T-helper 1 cell (primary cell): ENCODE results near the gene GRM1.
"Not testable (repeated sequence)": the region's sequence is repeated elsewhere in the genome, so short reads cannot be mapped to it uniquely, and the experiment has no call there.

Experiments used
- DNase-seq, 5 donors: peaks; one replicate each; pipeline ENCODE4 v3.0.0-alpha.2; 2012 to 2020

The GRM1 gene

GRCh38 chr6:146194434-146194833 lies 165.6 kb downstream of the GRM1 start:
- no peak for DNase-seq

DNA sequence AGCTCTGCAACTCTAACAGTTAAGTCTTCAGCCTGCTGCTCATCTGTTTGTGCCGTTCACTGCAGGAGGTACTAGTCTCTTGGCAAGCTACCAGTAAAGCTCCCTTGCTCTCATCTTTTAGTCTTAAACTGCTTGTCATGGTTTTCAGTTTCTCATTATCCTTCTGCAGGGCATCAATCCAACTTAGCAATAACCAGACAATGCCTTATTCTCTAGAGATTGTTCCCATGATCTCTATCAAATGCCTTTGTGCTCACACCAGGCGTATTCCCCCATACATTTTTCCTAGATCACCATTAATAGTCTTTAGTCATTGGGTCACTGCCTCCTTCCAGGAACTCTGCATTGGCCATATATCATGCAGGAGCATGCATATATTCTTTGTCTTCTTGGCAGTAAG lies 171.3 kb downstream of the GRM1 start:
- DNase-seq, result no peak

DNA sequence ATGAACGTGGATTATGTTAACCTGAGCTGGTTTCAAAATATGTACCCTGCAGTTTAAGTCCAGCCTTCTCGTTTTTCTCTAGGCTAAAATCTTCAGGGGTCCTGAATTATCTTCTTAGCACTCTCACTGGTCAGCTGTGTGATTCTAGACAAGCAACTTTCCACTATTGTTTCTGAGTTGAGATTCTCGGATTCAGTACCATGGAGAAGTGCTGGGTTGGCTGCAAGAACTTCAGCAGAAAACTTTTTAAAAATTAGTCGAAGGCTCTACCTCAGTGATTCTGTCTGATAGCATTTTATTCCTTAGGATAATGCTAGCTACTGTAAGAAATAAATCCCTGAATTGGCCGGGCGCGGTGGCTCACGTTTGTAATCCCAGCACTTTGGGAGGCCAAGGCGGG lies 173.7 kb downstream of the GRM1 start:
- DNase-seq, result no peak

DNA sequence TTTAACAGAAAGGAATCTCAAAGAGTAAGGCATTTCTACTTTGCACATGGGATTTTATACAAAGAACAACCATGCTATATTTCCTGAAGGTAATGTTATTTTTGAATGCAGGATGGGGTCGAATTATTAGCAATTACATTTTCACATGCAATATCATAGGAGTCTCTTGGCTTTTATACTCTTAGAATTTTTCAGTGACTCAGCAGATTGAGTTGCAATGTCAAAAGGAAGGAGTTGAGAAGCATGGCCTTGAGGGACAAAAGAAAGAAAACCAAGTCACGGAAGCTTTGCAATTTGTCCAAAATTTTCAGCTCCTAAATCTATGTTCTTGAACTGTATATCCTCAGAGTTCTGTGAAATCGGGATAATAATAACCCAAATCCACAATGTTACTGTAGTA lies 181.1 kb downstream of the GRM1 start:
- DNase-seq, result no peak

GRCh38 chr6:146210406-146211083 lies 181.7 kb downstream of the GRM1 start:
- DNase-seq, result no peak

GRCh38 chr6:146211646-146212045 lies 182.8 kb downstream of the GRM1 start:
- DNase-seq, result no peak

DNA sequence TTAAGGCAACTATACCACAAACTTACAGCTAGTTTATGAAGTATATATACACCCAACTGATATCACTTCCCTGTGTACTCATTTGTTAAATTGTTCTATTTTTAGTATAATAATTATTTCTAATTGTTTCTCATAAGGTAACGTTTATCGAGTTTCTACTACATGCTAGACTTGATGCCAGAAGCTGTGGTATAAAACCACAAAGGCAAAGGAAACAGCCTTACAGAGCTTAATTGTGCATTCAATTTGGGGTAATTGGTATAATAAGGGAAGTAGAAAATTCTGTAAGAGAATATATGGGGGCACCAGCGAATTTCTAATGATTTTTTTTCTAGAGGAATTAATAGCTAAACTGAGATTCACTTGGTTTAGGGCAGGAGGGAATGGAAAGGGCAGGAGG lies 183.9 kb downstream of the GRM1 start:
- no peak for DNase-seq

DNA sequence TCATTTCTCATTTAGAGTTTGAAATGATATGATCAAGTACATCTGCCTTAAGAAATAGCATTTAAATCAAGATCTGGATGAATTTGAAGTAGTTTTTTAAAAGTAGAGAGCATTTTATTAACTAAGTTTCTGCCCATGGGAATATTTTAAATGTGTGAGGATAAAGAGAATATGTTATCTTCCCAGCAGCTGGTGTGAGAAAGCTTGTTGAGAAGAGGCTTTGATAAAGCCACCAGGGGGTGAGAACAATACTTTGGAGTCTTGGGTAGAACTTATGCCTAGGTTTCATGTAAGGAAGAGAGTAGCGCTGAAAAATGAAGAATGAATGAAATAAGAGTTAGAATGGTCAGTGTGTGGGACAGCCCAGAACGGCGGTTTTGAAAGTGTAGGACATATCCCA lies 190.2 kb downstream of the GRM1 start:
- DNase-seq, result no peak

DNA sequence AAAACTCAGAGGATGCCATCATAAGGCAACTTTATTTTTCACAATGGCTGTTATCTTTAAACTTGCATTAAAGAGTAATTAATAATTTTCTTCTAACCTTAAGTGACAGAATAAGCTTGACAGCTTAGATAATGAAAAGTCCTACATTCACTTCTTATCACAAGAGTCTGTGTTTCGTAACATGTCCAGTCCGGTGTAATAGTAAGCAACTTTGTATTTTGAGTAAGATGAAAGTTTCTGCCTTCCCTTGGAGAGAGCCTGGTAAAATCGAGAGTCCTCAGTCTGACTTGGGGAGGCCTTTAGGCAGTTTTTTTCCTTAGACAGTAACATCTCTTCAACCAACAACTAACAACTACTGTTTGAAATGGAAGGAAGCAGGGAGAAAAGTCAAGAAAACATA lies 195.6 kb downstream of the GRM1 start:
- no peak for DNase-seq

DNA sequence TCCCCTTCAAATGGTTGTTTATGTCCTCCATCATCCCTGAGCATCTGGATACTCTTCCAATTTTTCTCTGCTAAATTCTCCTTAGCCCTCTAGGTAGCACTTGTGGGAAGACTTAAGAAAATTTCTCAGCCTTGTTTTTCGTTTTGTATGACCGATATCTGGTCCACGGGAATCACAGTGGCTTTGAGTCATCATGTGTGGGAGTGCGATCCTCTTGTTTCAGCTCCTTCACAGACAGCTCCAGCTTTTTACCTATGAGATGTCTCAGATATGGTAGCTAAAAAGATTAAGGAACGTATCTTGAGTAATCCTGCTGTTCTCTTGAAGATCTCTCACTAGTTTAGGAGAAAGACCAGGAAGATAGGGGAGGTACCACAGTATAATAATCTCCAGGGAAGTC lies 196.1 kb downstream of the GRM1 start:
- DNase-seq, result no peak

DNA sequence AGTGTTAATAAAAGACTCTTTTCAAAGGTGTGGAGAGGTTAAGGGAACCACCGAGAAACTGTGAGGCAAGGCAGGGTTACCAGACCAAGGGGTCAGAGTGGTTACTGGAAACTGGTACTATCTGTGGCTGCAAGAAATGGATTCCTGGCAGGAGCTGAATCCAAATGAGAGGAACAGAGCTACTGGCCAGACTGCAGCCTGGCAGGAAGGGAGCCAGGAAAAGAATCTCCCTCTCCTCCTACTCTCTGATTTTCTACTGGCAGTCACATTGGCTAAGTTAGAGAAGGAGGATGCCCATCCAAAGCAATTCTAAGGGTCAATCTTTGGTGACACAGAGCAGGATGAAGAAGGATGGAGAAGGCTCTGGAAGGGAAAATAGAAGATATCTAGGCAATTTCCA lies 211.5 kb downstream of the GRM1 start:
- no peak for DNase-seq

DNA sequence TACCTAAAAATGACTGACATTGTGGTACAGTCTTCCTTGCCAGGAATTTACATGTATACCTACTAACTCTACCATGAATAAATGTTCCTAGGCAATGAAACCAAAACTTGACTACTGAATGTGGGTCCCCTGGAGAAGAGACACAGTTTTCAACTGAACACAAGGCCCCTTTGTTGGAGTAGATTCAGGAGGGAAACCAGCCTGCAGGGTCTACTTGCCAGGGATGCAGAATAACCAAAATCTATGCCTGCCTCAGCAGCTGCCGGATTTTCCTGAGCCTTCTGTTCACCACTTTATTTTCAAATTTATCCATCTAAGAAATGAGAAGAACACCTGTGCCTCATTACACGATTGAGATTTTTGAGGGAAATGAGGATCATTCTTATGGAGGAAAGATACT lies 211.9 kb downstream of the GRM1 start:
- no peak for DNase-seq

GRCh38 chr6:146243646-146244045 lies 214.8 kb downstream of the GRM1 start:
- DNase-seq, result not testable (repeated sequence)

DNA sequence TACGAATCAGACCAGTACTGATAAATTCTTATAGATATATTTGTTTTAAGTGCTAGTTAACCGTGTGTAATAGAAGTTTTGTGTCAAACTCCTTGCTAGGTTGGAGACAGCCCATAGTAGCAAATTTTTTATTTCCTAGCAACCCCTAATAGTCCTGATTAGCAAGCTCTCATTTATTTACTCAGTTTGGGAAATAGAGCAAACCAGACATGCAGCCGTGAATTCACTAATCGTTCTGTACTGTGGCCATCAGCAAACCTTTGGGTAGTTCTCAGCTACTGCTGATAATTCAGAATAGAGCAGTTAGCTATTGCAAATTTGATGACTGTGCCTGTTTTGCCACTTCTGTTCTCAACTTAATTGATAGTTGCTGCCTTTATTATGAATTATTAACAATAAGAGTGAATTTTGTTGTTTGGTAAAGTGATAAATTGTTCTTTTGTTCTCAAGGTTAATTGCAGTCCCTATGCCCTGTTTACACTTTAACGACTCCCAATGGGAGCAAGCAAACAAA lies 215.8 kb downstream of the GRM1 start:
- DNase-seq, result no peak

DNA sequence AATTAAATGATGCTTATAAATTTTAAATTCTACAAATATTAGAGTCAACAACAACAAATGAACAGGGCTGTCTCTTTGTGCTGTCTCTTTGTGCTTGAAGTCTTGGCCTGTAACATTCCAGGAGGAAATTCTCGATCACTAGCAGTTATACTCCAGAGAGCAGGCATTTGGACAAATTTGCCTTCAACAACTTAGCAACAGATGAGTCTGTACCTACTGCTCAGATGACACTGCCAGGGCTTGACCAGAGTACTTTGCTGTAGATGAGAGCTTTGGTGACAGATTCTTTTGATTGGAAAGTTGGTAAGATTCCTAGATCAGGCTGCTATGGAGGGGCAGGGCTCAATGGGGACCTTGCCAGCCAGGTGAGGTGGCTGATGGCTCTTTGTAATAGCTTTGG lies 217.2 kb downstream of the GRM1 start:
- no peak for DNase-seq

DNA sequence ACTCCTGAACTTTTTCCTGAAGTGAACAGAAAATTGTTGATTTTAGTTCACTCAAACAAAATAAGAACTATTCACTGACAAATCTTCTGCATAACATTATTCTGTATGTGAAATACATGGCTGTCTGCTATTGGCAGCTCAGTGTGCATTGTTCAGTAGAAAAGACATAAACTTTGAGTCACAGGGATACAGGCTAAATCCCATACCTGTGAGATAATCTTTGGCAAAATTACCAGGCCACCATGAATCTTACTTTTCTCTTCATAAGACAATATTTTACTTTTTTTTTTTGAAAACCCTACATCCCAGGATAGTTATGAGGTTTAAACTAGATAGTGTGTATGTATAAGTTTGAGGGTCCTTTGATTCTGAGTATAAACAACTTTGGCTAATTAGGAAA lies 224.8 kb downstream of the GRM1 start:
- no peak for DNase-seq

- no peak for DNase-seq
Measured at GRCh38 chr6:146258206-146258605, 229.3 kb downstream of the GRM1 start.

DNA sequence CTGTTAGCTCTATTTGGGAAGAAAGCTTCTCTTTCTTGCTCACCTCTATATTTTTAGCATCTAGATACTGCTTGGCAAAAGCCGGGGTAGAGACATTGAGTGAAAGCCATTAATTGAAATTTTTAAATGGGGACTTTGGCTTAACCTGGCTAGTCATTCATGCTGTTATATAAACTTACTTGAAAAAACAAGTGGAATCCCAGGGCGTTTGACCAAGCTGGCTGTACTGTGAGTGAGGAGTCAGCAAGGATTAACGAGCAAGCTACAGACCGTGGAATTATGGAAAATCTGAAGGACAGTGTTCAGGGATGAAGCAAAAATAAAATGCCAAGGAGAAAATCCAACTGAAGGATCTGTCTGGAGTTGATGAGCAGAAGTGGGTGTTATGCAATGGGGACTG lies 232.0 kb downstream of the GRM1 start:
- no peak for DNase-seq

DNA sequence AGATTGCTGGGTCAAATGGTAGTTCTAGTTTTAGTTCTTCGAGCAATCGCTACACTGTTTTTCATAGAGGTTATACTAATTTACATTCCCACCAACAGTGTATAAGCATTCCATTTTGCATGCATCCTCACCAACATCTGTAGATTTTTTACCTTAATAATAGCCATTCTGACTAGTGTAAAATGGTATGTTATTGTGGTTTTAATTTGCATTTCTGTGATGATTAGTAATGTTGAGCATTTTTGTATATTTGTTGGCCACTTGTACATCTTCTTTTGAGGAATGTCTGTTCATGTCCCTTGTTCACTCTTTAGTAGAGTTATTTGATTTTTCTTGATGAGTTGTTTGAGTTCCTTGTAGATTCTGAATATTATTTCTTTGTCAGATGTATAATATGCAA lies 236.2 kb downstream of the GRM1 start:
- DNase-seq, result no peak

GRCh38 chr6:146267447-146267846 lies 238.6 kb downstream of the GRM1 start:
- no peak for DNase-seq

DNA sequence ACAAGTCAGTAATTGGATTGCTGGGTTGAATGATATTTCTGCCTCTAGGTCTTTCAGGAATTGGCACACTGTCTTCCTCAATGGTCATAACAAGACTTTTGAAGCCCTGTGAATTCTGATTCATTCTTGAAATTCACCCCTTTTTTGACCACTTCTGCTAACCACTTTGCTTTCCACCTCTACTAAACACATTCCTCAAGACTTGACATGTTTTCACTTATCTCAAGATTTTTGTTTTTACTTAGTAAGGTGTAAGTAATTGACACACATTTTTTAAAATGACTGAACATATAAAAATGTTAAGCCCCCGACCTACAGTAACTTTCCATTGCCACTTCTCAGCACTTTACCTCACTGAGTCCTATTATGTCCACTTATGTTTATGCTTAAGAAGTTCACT lies 239.1 kb downstream of the GRM1 start:
- DNase-seq, result no peak

DNA sequence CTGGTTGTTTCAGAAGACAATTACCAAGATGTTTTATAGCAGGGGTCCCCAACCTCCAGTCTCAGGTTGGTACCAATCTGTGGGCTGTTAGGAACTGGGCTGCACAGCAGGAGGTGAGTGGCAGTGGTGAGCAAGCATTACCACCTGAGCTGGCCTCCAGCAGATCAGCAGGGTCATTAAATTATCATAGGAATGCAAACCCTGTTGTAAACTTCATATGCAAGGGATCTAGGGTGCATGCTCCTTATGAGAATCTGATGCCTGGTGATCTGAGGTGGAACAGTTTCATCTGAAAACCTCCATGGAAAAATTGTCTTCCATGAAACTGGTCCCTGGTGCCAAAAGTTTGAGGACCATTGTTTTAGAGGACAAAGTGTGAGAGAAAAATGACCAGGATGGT lies 240.6 kb downstream of the GRM1 start:
- DNase-seq, result no peak

DNA sequence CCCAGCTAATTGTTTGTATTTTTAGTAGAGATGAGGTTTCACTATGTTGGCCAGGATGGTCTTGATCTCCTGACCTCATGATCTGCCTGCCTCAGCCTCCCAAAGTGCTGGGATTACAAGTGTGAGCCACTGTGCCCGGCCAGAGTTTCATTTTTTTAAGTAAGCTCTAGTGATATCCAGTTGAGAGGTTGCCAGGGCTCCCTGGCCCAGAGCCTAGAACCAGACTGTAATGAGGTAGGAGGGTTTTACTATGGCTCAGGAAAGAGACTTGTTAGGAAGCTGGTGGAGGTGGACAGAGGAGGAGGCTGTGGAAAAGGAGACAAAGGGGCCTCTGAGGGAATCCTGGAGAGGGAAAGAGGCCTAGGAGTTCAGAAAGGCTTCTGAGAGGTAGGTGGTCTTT lies 242.3 kb downstream of the GRM1 start:
- not testable (repeated sequence) for DNase-seq

- no peak for DNase-seq
Measured at GRCh38 chr6:146273490-146273889, 244.6 kb downstream of the GRM1 start.

GRCh38 chr6:146277142-146277541 lies 248.3 kb downstream of the GRM1 start:
- no peak for DNase-seq
